NOMO-1 treated with dmso at 0.1 percent for 144 hours (cell line): ENCODE measurements around the gene ARHGAP44.
A peak's percentile ranks its signal among the peaks of the same experiment; 100 is the strongest.

Experiments used
- DNase-seq: peaks from one replicate; lab custom pipeline; 2025; ENCODE audit not compliant: unreplicated experiment; lab: John Stamatoyannopoulos, UW

ARHGAP44 gene

DNA sequence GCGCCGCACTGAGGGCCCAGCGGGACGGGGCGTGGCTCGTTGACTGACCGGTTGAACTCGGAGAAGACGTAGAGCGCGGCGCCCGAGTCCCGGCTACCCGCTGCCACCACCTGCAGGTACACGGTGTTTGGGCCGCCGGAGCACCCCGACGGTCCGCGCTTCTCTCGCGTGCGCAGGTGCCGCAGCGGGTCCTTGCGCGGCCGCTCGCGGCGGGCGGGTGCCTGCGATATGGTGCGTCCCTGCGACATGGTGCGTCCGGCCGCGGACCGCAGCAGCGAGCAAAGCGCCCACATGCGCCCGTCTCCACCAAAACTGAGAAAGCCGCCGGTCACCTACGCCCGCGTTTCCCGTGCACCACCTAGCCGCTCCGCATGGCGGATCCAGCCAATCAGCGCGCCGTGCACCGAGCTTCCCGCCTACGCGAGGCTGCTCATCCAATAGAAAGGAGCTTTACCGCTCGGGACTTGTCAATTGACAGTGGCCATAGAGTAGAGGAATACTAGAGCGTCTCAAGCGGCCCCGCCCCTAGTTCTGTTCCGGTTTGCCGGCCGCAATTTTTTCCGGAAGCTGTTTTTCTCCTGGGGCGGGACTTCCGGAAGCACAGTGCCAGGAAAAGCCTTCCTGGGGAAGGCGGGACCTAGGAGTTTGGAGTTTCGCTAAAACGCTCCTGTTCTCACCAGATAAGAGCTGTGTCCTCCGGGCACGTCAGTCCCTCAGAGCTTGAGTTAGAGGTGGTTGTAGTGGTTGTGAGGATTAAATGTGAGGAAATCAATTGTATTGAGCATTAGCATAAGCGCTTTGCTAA is 228.6 kb downstream of the ARHGAP44 start, which contains the start of gene ELAC2:
ELAC2 (minus strand) TSS at position 373 of the 805 bp plus-strand sequence; CDS start at position 293, 80 bp downstream.
- peak; percentile 96 for DNase-seq

DNA sequence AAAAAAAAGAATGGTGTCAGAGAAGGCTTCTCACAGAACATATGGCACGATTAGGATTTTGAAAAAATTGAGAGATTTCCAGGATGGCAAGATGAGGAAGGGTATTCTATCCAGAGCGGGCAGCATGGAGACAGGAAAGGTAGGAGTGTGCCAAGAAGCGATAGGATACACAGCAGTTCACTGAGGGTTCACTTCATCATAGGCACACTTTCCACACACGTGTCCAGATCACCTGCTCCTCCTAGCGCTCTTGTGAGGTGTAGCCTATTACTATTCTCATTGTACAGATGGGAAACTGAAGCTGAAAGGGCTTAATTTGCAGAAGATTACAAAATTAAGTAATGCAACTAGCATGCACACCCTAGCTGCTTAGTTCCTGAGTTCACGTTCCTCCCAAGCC is 234.7 kb downstream of the ARHGAP44 start:
- no peak for DNase-seq

DNA sequence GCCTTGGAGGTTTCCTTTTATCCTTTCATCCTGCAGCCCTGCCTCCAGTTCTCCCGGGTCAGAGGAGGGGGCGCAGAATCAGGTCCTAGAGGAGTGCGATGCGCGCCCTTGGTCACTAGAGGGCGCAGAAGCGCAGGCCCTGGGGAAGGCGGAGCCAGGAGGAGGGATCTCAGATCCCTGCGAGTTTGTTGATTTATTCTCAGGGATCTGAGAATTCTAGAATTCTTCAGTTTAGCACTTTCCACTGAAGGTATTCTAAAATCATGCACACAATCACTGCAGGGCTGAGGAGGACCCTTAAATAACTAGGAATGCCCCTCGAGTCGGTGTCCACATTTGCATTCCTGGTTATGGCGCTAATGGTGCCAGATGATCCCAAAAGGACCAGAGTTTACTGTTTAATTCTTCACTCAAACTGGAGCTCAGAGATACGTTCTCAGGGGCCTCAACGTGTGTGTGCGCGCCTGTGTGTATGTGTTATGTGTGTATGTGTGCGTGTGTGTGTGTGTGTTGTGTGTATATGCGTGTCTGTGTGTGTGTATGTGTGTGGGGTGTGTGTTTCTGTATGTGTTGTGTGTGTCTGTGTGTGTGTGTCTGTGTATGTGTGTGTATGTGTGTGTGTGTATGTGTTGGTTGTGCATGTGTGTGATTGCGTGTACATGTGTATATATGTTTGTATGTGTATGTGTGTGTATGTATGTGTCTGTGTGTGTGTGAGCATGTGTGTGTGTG is 235.4 kb downstream of the ARHGAP44 start:
- peak; percentile 12 for DNase-seq

- DNase-seq: no peak
Measured at GRCh38 chr17:13025258-13025627, 235.9 kb downstream of the ARHGAP44 start.

- DNase-seq: no peak
Measured at GRCh38 chr17:13025687-13026086, 236.4 kb downstream of the ARHGAP44 start.

DNA sequence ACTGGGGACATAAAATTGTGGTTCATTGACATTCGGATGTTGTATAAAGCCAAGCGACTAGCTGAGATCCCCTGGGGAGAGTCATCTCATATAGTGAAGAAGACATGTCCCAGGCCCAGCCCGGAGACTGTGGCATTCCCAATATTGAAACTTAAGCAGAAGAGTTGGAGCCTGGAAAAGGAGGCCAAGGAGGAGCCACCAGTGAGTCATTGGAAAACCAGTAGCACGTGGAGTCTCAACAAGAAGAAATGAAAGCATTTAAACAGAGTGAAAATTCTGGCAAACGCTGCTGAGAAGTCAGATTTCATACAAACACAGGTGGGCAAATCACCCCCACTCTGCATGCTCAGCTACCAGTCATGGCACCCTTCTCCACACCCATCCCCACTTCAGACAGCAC is 237.9 kb downstream of the ARHGAP44 start:
- DNase-seq: no peak

- no peak for DNase-seq
Measured at GRCh38 chr17:13029340-13029739, 240.0 kb downstream of the ARHGAP44 start.

- no peak for DNase-seq
Measured at GRCh38 chr17:13030056-13030455, 240.8 kb downstream of the ARHGAP44 start.

GRCh38 chr17:13030459-13031300 is 241.4 kb downstream of the ARHGAP44 start:
- DNase-seq: peak; percentile 6

- no peak for DNase-seq
Measured at GRCh38 chr17:13031718-13032350, 242.5 kb downstream of the ARHGAP44 start.

GRCh38 chr17:13035420-13035819 is 246.1 kb downstream of the ARHGAP44 start:
- no peak for DNase-seq

GRCh38 chr17:13036751-13037150 is 247.5 kb downstream of the ARHGAP44 start:
- no peak for DNase-seq

- DNase-seq: no peak
Measured at GRCh38 chr17:13038931-13039665, 249.8 kb downstream of the ARHGAP44 start.
